Ecto neural progenitor cell (in vitro differentiated cells): ENCODE measurements around the gene RANBP1.

Experiments
- DNase-seq: peaks from one replicate; pipeline ENCODE4 v3.0.0-alpha.2; 2018; ENCODE audit warnings: low spot score

The RANBP1 gene

DNA sequence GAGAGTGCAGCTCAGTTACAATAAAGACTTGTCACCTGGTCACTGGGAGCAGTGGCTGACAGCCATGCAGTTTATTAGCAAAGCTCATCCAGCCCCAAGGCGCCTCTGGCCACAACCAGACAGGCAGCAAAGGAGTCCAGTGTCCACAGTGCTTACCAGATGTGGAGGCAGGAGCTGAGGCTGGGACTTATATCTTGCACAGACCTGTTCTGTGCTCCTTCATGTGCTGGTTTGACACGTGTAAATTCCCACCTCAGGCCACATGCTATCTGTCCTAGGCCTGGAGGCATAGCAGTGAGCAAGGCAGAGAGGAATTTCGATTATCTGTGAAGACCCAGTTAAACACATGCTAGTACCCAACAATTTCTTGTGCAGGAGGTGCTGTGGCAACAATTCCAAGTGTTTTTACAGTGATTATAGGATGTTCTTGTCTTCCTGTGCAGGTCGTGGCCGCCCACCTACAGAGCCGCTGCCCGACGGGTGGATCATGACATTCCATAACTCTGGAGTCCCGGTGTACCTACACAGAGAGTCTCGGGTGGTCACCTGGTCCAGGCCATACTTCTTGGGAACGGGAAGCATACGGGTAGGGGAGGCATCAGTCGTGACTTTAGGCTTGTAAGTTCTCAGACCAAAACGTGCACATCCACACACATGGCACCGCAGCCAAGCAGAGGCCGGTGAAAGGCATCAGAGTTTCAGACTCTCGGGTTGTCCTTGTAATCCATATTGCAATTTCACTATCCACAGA lies 26.5 kb upstream of the RANBP1 start:
- no peak for DNase-seq

DNA sequence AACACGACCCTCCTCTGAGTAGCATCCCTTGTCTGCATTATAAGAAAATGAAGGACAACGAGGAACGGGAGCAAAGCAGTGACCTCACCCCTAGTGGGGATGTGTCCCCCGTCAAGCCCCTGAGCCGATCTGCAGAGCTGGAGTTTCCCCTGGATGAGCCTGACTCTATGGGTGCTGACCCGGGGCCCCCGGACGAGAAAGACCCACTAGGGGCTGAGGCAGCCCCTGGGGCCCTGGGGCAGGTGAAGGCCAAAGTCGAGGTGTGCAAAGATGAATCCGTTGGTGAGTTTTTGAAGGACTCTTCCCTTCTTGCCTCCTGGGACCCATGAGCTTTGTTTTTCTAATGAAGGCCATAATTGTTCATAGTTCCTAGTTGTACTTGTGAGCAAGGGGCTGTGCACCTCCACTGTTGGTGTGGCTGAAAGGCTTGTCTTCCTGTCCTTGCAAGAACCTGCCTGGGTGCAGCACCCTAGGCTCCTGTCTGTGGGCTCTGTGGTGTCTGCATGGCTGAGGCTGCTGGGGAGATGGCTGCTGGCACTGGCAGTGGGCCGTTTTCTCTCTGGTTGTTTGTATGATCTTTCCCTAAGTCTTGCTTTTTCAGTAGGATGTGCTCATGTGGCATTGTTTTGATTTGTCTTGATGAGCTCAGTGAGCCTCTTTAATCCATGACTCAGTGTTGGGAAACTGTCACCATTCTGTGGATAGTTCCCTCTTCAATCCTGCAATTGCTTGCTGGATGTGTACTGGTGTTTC lies 25.8 kb upstream of the RANBP1 start:
- DNase-seq = no peak

DNA sequence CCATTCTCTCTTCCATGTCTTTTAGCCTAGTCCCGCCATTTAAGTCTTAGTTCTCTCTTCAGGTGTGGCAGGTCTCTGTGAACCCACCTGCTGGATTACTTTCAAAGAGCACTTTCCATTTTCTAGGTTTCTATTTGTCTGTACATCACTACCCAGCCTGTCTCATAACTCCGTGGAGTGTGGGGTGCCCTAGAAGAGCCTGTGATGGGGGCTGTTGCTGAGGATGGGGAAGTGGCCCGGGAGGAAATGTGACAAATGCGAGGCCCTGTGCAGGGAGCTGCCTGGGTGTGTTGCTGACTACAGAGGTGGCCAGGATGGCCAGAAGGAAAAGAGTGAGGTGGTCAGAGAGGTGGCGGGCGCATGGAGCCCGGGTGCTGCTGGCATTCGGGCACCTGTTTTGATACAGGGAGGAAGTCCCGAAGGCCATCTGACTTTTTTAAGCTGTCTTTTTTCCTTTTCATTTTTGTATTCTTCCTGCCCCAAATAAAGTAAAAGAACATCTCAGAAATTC lies 25.1 kb upstream of the RANBP1 start:
- DNase-seq = no peak

DNA sequence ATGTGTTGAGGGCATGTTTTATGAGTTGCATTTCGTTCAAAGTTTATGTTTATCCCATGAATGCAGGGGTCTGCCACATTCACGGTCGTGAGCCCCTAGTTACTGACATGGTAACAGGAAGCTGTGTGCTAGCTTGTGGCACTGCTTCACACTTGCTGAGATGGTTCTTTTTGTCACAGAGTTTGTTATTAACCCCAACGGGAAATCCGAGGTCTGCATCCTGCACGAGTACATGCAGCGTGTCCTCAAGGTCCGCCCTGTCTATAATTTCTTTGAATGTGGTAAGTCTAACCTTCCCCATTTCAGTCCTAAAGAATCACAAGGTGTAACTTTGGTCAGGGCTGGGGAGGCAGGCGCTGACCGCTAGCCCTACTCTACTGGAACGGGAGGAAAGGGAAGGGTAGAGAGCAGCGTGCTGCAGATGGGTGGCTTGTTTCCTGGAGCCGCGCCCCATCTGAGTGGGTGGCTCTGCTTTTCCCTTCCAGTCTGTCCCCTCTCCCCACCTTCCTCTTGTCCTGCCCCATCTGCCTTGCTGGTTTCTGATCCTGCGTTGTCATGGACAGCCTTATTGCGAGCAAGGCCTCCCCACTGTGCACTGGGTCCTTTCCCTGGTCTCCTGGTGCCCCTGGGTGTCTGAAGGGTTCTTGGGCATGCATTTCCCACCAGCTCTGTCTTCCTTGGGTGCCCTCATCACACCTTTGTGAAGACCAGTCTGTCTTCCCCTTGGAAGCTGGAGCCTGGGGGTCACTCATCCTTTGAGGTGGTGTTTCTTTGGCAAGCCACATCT lies 24.0 kb upstream of the RANBP1 start:
- no peak for DNase-seq

DNA sequence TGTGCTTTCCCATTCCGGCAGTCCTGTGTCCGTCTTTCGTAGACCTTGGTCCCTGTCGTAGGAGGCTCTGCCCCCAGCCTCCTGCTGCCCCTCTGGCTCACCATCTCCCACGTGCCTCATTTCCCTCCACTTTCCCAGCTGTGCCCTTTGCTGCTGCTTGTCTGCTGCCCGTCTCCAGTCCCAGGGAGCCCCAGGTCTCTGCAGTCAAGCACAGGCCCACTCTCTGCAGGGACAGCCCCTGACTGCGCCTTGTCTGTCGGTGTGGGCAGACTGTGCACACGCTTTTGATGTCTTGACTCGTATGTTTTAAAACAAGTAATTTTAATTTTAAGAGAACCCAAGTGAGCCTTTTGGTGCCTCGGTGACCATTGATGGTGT lies 23.4 kb upstream of the RANBP1 start:
- DNase-seq = no peak

DNA sequence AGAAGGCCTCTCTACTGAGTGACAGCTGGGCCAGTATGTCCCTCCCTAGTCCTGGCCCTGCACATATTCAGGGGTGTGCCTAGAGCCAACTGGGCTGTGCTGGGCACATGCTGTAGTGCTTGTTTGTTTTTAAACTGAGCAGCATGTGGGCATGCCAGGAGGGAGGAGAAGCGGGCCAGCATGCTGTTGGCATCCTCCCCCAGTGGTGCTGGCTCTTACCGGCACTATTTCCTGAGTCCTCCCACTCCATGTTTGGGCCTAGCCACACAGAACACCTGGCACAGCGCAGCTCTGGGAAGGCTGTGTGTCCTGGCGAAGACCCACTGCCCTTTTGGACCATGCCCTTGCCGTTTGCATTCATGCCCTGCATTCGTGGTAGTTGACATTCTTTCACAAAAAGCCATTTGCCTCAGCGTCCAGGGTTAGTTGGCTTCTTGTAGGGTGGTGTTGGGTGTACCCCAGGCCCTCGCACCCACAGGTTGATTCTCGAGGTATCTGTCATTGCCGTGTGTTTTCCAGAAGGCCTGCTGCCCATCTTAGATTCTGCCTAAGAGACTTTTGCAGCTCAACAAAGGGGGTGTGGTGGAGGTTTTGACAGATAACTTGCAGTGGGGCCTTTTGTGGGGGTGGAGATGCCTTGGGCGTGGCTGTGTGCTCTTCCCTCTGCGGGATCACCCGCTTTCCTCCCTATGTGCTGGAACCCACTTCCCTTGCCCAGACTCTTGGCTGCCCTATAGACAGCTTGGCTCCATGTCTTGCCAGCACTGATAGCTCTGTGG lies 22.3 kb upstream of the RANBP1 start:
- no peak for DNase-seq

DNA sequence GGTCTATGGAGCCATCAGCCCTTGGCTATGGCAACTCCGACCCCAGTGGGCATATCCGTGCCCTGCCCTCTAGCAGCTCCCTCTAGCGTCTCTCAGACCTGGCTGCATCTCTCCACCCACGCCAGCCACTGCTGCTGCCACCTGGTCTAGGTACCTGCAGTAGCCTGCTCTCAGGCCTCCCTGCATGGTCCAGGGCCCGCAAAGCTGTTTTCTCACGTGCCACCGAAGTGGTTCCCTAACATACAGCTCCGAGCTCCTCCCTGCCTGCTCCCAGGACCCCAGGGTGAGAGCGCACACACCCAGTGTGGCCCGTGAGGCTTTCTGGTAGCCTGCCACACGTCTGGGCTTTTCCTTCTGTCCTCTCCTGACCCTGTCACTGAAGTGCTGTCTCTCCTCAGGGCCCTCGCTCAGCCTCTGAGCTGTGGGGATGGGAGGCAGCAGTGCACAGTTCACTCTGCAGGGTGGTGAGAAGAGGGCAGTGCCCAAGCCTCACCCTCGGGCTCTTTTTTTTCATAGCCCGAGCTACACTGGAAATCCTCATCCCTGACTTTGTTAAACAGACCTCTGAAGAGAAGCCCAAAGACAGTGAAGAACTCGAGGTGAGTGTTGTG lies 21.6 kb upstream of the RANBP1 start:
- no peak for DNase-seq

GRCh38 chr22:20095521-20095920 lies 20.4 kb upstream of the RANBP1 start:
- DNase-seq = no peak

DNA sequence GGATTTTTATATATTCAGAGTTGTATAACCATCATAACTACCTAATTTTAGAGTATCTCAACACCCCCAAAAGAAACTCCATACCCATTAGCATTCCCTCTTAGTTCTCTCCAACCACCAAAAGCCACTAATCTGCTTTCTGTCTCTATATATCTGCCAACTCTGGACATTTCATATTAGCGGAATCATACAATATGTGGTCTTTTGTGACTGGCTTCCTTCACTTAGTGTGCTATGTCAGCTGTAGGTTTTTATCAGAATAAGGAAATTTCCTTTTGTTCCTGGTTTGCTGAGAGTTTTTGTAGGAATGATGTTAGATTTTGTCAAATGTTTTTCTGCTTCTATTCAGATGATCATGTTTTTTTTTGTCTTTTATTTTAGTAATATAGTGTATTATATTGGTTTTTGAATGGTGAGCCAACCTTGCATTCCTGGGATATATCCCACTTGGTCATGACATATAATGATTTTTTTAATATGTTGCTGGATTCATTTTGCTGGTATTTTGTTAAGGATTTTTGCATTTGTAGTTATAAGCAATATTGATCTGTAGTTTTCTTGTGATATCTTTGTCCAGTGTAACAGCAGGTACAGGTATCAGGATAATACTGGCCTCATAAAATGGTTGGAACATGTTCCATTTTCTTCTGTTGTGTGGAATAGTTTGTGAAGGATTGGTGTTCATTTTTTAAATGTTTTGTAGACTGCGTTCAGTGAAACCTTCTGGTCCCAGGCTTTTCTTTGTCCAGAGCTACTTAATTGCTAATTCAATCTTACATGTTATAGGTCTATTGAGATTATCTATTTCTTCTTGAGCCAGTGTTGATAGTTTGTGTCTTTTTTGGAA lies 19.1 kb upstream of the RANBP1 start:
- DNase-seq = no peak

DNA sequence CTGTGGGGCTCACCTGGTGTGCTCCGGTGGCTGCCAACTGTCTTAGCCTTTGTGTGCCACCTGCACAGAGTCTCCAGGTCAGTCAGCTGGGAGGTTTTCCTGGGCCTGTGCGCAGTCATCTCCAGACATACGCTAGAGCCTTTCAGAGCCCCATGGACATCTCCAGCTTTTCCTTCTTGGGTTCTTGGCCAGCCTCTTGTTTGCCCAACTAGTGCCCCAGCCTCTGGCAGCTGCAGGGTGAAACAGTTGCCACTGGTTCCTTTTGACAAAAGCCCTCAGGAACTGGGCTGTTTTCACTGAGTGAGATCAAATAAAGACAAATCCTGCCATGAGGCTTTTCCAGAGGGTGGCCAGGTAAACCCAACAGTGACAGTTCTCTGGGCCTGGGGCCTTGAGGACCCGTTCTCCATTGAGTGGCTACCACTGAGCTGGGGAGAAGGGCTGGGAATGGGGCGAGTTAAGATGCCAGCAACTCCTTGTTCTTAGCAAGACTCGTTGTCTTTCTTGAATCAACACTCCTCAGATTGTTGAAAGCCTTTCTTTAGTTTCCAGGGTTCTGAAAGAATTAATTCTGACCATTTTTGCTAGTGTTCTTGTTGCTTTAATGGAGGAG lies 16.7 kb upstream of the RANBP1 start:
- no peak for DNase-seq

GRCh38 chr22:20101638-20102037 lies 14.3 kb upstream of the RANBP1 start:
- no peak for DNase-seq

DNA sequence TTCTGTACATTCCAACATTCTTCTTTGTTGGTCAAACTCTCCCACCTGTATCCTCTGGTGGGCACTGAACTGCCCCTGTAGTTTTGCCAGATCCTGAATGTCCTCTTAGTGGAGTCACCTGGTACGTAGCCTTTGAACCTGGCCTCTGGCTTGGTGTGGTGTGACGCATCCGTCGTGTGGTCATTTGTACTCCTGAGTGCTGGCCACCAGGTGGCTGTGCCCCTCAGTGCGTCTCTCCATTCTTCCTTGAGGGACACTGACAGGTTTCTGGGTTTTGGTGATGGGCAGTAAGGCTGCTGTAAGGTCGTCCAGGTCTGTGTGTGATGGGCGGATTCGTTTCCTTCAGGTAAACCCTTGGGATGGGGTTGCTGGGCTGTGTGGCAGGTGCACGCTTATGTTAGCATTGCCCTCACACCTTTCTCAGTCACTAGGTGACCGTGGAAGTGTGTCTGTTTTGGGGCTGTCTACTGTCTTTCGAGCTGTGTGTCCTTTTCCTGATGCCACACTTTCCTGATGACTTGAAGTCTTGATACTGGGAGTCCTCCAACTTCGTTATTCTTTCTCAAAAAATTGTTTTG lies 13.6 kb upstream of the RANBP1 start:
- no peak for DNase-seq

DNA sequence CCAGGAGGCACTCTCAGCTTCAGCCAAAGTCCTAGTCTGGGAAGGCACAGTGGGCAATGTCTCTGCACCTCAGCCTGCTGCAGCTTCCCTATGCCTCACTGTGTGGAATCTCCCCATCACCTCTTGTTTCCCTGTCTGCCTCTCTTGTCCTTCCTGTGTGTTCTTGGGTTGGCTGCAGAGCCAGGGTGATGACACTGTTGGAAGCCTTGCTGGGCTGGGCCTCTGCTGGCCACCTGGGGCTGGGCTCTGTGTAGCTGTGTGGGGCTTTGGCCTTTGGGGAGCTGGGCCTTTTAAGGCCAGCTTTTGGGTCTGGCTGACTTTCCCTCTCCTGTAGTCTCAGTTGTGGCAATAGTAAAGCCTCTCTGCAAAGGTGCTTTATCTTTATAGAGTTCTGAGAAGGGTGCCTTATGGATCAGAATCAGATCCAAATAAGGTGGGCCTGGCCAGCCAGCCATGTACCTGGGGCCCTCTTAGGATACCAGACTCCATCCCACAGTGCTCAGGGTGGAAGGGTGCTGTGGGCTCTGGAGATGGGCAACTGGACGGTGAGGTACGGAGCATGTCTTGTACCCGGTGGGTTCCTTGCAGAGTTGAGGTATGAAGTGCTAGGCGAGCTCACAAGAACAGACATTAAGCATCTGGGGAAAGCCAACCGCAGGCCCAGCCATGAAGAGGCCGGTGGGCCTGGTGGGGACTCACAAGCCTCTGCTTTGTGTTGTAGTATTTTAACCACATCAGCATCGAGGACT lies 10.3 kb upstream of the RANBP1 start:
- DNase-seq = no peak

DNA sequence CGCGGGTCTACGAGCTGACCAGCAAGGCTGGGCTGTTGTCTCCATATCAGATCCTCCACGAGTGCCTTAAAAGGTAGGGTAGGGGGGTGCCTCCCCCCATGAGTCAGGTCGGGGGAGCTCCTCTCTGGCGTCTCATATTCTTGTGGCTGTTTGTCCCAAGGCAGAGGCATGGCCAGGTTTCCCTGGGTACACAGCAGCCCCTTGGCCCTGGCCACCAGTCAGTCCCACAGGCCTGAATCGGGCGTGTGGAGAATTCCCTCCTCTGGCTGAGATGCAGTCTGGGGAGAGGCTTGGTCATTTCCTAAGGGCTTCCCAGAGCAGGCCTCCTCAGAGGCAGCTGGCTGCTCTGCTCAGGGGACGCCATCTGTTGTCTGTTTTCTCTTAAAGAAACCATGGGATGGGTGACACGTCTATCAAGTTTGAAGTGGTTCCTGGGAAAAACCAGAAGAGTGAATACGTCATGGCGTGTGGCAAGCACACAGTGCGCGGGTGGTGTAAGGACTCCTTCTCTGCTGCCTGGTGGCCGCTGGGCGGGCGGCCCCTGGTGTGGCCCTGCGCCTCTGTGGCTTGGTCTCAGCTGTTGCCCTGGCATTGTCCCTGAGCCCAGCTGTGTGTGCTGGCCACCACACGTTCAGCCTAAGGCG lies 9.6 kb upstream of the RANBP1 start:
- DNase-seq = no peak

DNA sequence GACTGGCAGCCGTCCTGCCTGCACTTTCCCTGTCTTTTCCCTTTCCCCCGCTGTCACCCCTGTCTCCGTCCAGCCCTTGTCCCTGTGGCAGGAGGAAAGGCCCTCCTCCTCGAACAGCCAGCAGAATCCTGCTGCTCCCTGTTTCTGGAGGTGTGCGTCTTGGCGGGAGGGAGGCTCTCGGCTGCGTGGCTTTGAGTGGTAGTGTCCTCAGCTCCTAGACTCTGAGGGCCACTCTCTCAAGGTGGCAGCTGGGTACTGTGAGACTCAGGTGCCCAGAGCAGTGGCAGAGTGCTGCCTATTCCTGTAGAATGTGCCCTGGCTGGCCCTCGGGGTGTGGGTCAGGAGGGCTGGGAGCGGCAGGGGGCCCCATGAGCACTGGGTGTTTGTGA lies 9.1 kb upstream of the RANBP1 start:
- DNase-seq = no peak

DNA sequence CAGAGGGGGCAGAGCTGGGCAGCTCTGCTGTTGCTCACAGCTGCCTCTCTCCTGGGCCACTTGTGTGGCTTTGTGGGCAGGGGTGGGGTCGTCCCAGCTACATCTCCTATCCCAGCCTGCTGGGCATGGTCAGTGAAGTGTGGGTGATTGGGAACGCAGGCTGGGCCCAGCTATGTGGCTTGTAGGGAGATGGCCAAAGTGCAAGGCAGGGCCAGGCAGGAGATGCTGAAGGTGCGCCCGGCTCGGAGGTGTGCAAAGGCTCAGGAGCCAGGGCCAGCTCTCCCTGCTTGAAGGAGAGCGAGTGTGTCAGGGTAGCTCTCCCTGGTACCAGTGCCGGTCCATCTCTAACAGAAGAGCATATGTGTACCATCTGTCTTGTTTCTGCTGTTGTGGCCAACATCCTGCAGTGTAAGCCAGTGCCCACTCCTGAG lies 8.4 kb upstream of the RANBP1 start:
- no peak for DNase-seq

DNA sequence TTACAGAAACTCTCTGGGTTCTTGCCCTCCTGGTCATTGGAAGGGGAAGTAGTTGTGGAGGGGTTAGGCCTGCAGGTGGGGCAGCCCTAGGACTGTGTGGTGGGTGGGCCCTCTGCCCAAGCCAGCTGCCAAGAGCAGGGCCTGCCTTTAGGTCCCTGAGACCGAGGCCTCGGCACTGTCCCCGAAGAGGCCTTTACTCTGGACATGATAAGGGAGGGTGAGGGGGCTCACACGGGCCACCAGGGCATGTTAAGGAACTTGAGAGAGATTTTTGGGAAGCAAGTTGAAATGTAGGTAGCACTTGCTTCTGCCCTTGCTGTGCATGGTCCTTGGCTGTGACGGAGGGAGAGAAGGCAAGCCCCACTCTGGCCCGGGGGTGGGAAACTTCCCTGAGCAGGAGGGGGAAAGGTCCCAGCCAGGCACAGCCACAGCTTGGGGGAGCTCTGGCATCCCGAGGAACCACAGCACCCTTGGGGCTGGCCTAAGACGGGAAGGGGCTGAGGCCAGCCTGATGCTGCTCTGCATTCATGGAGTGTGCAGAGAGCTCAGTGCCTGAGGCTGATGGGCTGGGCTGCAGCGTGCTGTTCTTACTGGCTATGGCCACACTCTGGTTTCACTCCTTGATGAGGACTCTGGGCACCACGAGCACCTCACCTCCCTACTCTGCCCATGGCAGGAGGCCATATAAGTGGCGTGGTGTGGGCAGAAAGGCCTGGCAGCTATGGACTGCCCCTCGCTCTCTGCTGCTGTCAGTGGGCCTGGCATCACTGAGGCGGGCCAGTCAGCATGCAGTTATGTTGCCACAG lies 7.8 kb upstream of the RANBP1 start:
- DNase-seq = no peak
